GM12892 (cell line): ENCODE data around the gene NDUFS5.

Experiments
- DNase-seq: peaks from one replicate; pipeline ENCODE4 v3.0.0; 2011; ENCODE audit not compliant: insufficient read length
- FAIRE-seq: peaks from 2 replicates; lab custom pipeline; 2011; peaks lifted over from hg19 to GRCh38; lab: Jason Lieb, UNC
- POLR2A ChIP-seq: IDR thresholded peaks from 2 replicates; pipeline ENCODE4 v1.6.1; 2011; ENCODE audit warnings: low read depth, low read length, control low read depth
- POLR2AphosphoS5 ChIP-seq: IDR thresholded peaks from 2 replicates; pipeline ENCODE4 v1.6.1; 2011; ENCODE audit warnings: low read depth, low read length, control low read depth
- TAF1 ChIP-seq: IDR thresholded peaks from 2 replicates; pipeline ENCODE4 v1.6.1; 2011; ENCODE audit warnings: low read depth, mild to moderate bottlenecking, control low read depth, low read length, borderline replicate concordance

NDUFS5 gene

GRCh38 chr1:39081271-39082009 is 55.3 kb downstream of the NDUFS5 start:
- no peak for FAIRE-seq
- peak; percentile 47 for DNase-seq
- TF ChIP-seq TAF1 (no peak), POLR2AphosphoS5 (no peak), POLR2A (no peak)

- TF ChIP-seq POLR2A (no peak), TAF1 (no peak), POLR2AphosphoS5 (no peak)
- DNase-seq (no peak), FAIRE-seq (no peak)
These were observed 56.1 kb downstream of the NDUFS5 start for GRCh38 chr1:39082010-39082799.

GRCh38 chr1:39082811-39083576 is 56.8 kb downstream of the NDUFS5 start:
- TF ChIP-seq POLR2A (no peak), POLR2AphosphoS5 (no peak), TAF1 (no peak)
- FAIRE-seq (no peak), DNase-seq (no peak)

GRCh38 chr1:39084191-39084590 is 58.0 kb downstream of the NDUFS5 start:
- TF ChIP-seq TAF1: no peak
- TF ChIP-seq POLR2A: no peak
- TF ChIP-seq POLR2AphosphoS5: no peak
- DNase-seq (no peak), FAIRE-seq (no peak)
